ENCODE measurements around the gene CUX1.
"Not testable (repeated sequence)": the region's sequence is repeated elsewhere in the genome, so short reads cannot be mapped to it uniquely, and the experiment has no call there.

Gene CUX1

GRCh38 chr7:102138676-102139075, 321.2 kb downstream of the CUX1 start:
- no peak for TF ChIP-seq CTCF (IDR thresholded peaks at IDR 0.05; ENCODE audit: control insufficient read depth, insufficient read depth, low read depth, low read length, missing control alignments)
- no peak for DNase-seq (ENCODE audit: low read depth)
- no peak overlapping the region for H3K4me3 ChIP-seq (ENCODE audit: control insufficient read depth, low read depth, low read length)

GRCh38 chr7:102140952-102141370, 323.5 kb downstream of the CUX1 start:
- no peak for DNase-seq (ENCODE audit: low read depth)
- no peak overlapping the region for H3K4me3 ChIP-seq (ENCODE audit: control insufficient read depth, low read depth, low read length)
- TF ChIP-seq CTCF (IDR thresholded peaks at IDR 0.05; ENCODE audit: control insufficient read depth, insufficient read depth, low read depth, low read length, missing control alignments): no peak

- not testable (repeated sequence) for H3K4me3 ChIP-seq (ENCODE audit: control insufficient read depth, low read depth, low read length); DNase-seq (ENCODE audit: low read depth)
These were observed 325.0 kb downstream of the CUX1 start for GRCh38 chr7:102142433-102142832.

GRCh38 chr7:102146122-102146521, 328.7 kb downstream of the CUX1 start:
- no peak for DNase-seq (ENCODE audit: low read depth)
- TF ChIP-seq CTCF (IDR thresholded peaks at IDR 0.05; ENCODE audit: control insufficient read depth, insufficient read depth, low read depth, low read length, missing control alignments): no peak
- no peak overlapping the region for H3K4me3 ChIP-seq (ENCODE audit: control insufficient read depth, low read depth, low read length)

- TF ChIP-seq CTCF (IDR thresholded peaks at IDR 0.05; ENCODE audit: control insufficient read depth, insufficient read depth, low read depth, low read length, missing control alignments): no peak
- H3K4me3 ChIP-seq (ENCODE audit: control insufficient read depth, low read depth, low read length): no peak overlapping the region
- no peak for DNase-seq (ENCODE audit: low read depth)
These were observed 329.6 kb downstream of the CUX1 start for GRCh38 chr7:102147008-102147407.

GRCh38 chr7:102148799-102149198, 331.4 kb downstream of the CUX1 start:
- H3K4me3 ChIP-seq (ENCODE audit: control insufficient read depth, low read depth, low read length): no peak overlapping the region
- TF ChIP-seq CTCF (IDR thresholded peaks at IDR 0.05; ENCODE audit: control insufficient read depth, insufficient read depth, low read depth, low read length, missing control alignments): no peak
- DNase-seq (ENCODE audit: low read depth): no peak

- H3K4me3 ChIP-seq (ENCODE audit: control insufficient read depth, low read depth, low read length): no peak overlapping the region
- no peak for TF ChIP-seq CTCF (IDR thresholded peaks at IDR 0.05; ENCODE audit: control insufficient read depth, insufficient read depth, low read depth, low read length, missing control alignments)
- no peak for DNase-seq (ENCODE audit: low read depth)
These were observed 332.0 kb downstream of the CUX1 start for GRCh38 chr7:102149416-102149815.
